LHCN-M2 (cell line): ENCODE data around the gene IMPA2. TPM values are rescaled to one million over a fixed set of nuclear protein-coding genes. Genes with fewer than 3 reads are reported as not detected.
"Not testable (repeated sequence)": the region's sequence is repeated elsewhere in the genome, so short reads cannot be mapped to it uniquely, and the experiment has no call there.

Source experiments
- DNase-seq: peaks from one replicate; pipeline ENCODE4 v3.0.0-alpha.2; 2012; ENCODE audit warnings: low read depth
- total RNA-seq: library from RNA; depleted of rRNA; stranded (reverse); fragments of >200 nt; gene quantifications from 2 replicates; pipeline ENCODE4 v1.2.3, GENCODE V29; 2014

IMPA2 gene
- total RNA-seq, 1 experiment from 2014 or later = 16.8 TPM

GRCh38 chr18:12048010-12048826 lies 66.9 kb downstream of the IMPA2 start:
- no peak for DNase-seq

- DNase-seq = peak; percentile 76
Observed at GRCh38 chr18:12048827-12049175, 67.5 kb downstream of the IMPA2 start.

GRCh38 chr18:12049978-12050811 lies 68.9 kb downstream of the IMPA2 start:
- no peak for DNase-seq

DNA sequence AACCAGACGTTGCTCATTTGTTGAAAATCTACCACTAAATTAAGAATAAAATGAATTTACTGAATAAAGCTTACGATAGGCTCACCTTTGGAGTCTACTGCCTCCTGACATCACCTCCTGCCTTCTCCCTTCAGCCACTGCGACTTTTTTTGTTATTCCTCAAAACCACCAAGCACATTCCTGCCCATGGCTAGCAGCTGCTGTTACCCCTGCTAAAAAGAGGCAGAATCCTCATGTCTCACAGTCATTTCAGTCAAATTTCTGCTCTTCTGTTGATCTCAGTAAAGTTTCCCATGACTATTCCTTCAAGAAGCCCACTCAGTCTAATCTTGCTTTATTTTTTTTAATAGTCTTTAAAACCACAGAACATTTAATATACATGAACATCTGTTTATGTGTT lies 71.6 kb downstream of the IMPA2 start:
- DNase-seq = peak; percentile 81

DNA sequence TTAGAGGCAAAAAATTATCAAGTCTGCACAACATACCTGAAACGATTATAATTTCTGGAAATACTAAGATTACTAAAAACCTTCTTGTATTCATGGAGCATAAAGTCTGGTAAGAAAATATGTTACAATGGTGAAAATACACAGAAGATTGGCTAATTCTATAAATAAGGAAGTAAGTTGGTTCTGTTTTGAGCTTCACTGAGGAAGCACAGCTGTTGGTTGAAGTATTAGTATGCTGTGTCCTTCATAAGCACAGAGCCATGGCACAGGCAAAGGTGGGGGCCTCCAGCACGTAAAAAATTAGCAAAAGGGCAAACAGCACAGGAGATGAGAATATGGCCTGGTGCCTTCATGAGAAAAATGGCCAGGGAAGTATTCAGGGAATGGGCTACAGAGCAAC lies 72.0 kb downstream of the IMPA2 start:
- no peak for DNase-seq

GRCh38 chr18:12056034-12056883 lies 75.0 kb downstream of the IMPA2 start:
- DNase-seq = no peak

- no peak for DNase-seq
Observed at GRCh38 chr18:12056884-12057402, 75.6 kb downstream of the IMPA2 start.

- DNase-seq = no peak
Observed at GRCh38 chr18:12057419-12058039, 76.2 kb downstream of the IMPA2 start.

GRCh38 chr18:12059334-12060181 lies 78.3 kb downstream of the IMPA2 start:
- no peak for DNase-seq

GRCh38 chr18:12060182-12060870 lies 79.0 kb downstream of the IMPA2 start:
- DNase-seq = no peak

GRCh38 chr18:12061685-12062084 lies 80.4 kb downstream of the IMPA2 start:
- no peak for DNase-seq

DNA sequence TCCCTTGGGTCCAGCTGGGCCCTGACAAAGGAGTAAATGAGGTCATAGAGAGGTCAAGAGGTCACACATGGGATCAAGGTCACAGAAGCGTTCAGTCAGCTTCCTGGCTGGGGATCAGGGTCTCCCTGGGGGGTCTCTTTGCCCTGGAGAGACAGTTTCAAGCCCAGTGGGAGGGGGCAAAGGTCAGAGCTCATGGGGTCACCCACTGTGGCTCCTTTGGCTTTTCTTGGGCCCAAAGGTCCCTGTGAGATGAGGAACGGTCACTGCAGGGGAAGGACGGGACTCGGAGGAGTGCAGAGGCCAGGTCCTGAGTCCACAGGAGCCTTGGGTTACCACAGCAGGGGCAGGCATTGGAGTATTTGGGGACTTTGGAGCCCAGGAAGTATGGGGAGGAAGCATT lies 81.7 kb downstream of the IMPA2 start:
- no peak for DNase-seq

DNA sequence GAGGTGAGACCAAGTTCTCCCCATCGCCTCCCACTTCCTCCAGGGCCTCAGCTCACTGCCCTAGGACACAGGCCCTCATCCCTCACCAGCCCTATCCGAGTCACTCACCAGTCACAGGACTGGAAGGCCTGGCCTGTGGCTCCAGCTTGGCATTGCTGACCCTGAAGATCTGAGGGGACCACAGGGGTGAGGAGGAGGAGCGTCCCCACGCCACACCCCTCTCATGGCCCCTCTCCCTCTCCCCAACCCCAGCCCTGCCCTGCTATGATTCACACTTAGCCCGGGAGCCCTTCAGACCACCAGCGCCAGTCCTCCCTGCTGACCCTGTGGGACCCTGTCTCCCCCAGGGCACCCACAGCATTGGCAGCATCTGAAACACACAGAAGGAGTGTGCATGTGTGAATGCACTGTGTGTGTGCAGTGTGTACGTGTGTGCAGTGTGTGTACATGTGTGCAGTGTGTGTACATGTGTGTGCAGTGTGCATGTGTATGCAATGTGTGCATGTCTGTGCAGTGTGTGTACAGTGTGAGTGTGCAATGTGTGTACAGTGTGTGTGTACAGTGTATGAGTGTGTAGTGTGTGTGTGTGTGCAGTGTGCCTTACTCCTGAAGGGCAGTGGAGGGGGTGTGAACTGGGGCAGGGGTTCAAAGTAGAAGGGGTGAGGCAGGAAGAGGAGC lies 82.9 kb downstream of the IMPA2 start:
- DNase-seq = no peak

DNA sequence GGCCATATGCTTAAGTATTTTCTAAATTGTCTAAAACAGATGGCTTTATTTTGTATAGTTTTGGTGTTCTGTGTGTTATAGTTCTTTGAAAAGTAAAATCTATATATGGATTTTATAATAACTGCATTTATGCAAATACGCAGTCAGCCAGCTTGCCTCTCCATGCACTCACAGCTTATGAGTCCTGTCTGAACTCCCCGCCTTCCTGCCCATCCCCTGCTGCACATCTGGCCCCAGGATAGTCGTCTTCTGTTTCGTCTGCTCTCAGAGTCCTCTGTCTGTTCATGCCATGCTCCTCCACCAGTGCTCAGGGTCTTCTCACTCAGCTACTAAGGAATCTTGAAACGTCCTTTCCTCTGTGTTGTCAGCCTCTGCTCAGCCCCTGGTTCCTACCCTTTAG lies 84.1 kb downstream of the IMPA2 start:
- no peak for DNase-seq

GRCh38 chr18:12066910-12067511 lies 85.7 kb downstream of the IMPA2 start:
- no peak for DNase-seq

GRCh38 chr18:12067671-12068070 lies 86.4 kb downstream of the IMPA2 start:
- no peak for DNase-seq

DNA sequence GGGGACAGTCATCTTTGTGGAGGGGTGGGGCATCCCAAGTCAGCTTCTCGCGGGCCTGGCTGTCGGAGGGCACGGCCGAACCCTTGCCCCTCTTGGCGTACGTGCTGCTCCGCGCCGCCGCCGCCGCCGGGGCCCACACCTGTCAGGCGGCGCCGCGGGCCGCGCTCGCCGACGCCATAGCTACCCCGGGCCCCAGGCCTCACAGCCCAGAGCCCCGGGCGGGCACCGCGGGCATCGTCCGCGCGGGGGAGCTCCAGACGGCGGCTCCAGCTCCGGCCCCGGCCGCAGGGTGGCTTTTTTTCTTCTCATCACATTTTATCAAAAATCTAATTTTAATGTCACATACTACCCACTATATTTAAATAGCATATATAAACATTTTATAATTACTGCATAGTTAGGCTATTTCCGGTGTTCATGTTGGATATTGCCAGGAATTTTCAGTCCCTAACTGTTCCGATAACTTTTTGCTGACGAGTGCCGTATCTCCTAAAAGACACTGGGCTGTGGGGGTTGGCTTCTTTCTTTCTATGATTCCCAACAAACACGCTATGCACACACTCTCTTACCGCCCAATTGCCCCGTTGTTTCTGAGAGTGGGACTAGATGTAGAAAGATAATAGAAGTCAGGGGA lies 87.1 kb downstream of the IMPA2 start:
- DNase-seq = not testable (repeated sequence)

DNA sequence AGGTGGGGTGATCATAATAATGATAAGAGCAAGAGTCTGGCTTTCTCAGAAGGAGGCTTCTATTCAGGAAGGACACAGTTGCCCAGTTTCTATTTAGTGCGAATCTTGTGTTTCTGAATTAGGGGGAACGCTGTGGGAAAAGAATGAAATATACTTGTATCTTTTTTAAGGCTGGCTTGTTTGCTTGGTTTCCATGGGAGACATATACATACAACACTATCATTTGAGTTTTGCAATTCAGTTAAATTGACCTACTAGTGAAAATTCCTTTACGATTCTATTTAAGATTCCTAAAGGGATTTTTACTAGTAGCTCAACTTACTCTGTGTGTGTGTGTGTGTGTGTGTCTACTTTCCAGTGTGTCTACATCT lies 87.6 kb downstream of the IMPA2 start:
- no peak for DNase-seq
